Kidney capillary endothelial cell (primary cell): ENCODE data around the gene ARHGAP10.
A peak's percentile ranks its signal among the peaks of the same experiment; 100 is the strongest.
"Not testable (repeated sequence)": the region's sequence is repeated elsewhere in the genome, so short reads cannot be mapped to it uniquely, and the experiment has no call there.

Experiments
- DNase-seq: peaks from one replicate; pipeline ENCODE4 v3.0.0-alpha.2; 2018; ENCODE audit warnings: low spot score

The ARHGAP10 gene

DNA sequence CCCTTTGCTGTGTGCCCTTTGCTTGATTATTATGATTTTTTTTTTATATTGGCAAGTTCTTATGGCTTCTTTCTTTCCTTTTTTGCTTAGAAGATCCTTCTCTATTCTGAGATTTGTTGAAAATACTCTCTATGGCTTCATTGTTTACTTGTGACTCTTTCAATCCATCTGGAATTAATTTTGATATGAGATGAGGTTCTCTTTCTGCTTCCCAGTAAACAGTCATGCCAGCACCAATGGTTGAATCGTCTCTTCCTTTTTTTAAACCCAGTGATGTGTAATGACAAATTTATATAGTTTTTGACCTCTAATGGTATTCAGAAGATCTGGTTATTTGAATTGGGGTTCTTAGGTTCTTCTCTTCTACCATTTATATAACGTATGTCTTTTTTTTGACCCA is 121.8 kb downstream of the ARHGAP10 start:
- DNase-seq: no peak

DNA sequence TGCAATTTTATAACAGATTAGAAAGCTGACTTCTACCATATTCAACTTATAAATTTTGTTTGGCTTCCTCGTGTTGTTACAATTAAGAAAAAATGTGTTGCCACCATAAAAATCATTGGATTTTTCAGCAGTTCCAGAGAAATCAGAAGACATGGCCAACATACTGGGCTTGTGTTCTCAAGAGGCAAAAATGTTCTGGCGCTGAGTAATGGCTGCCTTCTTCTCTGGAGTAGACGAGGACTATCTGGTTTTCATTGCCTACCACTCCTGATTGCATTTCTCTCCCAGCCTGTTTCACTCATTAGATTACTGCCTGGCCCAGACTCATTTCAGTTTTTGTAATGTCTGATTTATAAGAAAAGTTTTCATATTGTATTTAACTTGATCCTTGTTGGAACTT is 122.3 kb downstream of the ARHGAP10 start:
- no peak for DNase-seq

GRCh38 chr4:147855571-147856009 is 123.7 kb downstream of the ARHGAP10 start:
- DNase-seq: no peak

DNA sequence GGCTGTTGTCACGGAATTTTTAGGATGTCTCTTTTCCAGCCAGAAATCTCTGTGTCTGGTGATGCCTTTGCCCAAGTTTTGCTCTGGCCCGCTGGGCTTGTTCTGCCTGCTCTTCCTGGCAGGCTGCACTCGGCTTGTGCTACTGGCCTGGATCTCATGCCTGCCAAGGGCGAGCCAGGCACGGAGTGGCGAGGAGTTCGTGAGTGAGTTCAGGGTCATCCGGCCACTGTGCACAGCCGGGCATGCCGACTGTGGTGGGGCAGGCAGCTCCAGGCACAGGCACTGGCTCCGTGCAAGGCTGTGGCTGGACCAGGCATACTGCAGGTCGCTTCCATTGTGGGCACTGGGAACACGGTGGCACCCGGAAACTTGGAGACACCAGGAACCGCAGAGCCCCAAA is 129.1 kb downstream of the ARHGAP10 start:
- no peak for DNase-seq

- DNase-seq: no peak
Observed at GRCh38 chr4:147862043-147862692, 130.3 kb downstream of the ARHGAP10 start.

GRCh38 chr4:147863111-147863747 is 131.3 kb downstream of the ARHGAP10 start:
- DNase-seq: peak; percentile 26

DNA sequence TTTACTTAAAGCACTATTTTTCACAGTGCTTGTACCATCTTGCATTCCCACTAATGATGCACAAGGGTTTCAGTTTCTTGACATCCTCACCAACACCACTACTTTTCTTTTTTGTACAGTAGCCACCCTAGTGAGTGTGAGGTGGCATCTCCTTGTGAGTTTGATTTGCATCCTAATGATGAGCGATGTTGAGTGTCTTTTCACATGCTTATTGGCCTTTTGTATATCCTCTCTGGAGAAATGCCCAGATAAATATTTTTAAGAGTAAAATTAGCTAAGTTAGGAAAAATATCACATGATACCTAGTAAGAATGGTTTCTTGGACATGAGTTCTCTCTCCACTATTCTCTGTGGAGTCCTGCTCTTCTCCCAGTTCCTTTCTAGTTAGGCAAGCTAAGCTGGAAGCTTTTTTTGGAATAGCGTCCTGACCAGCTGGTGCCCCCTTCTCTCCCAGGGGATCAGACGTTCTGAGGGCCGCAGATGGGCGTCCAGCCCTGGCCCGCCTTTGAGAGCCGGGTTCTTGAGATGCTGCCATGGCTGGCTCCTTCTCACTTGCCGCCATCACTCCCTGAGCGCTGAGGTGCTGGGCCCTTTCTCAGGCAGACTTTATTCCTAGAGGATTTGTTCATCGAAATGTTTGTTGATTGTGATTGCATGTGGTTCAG is 132.1 kb downstream of the ARHGAP10 start:
- no peak for DNase-seq

GRCh38 chr4:147864607-147865006 is 132.7 kb downstream of the ARHGAP10 start:
- no peak for DNase-seq

DNA sequence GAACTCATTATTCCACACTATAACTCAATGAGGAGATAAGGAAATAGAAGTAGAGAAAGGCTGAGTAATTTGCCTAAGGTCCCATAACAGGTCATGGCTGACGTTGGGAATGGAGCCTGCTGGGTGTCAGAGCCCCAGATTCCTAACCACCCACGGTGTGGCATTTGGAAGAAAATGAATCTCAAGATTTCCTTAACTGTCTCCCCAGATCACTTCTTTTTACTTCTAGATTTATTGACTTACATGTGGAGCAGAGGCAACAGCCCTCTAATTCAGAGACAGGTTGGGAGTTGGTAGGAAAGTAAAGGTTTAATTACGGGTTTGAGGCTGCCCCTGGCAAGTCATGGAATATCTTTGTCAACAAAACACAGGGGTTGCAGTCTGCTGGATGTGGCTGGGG is 134.0 kb downstream of the ARHGAP10 start:
- DNase-seq: no peak

GRCh38 chr4:147866532-147867271 is 134.8 kb downstream of the ARHGAP10 start:
- DNase-seq: peak; percentile 93

DNA sequence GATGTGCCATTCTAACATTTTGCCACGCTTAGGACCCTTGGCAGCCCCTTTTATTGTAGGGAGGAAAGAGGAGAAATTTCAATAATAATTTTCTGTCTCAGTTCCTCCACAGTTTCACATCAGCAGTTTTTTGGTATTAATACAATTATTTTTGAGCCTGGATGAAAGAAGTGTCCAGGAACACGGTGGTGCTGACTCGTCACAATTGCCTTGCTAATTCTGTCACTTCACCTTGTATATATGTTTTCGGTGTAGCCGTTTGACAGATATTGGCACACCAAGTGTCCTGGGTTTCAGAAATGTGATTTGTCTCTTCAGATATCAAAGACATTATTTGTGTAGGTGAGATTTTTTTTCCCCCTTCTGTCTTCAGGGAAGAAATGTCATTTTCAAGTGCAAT is 142.2 kb downstream of the ARHGAP10 start:
- no peak for DNase-seq

- no peak for DNase-seq
Observed at GRCh38 chr4:147877308-147877771, 145.5 kb downstream of the ARHGAP10 start.

DNA sequence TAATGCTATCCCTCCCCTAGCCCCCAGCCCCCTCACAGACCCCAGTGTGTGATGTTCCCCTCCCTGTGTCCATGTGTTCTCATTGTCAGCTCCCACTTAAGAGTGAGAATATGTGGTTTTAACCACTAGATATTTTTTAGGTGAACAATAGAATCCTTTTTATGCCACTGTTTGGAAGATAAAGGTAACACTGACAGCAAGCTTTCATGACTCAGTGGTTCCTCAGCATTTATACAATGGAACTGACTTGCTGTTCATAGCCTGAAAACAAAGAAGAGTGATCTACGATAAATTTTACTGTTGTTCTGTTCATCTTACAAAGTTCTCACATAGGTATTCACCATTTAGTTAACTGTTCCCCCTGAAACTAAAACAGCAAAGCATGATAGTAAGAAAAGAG is 147.8 kb downstream of the ARHGAP10 start:
- DNase-seq: no peak

- no peak for DNase-seq
Observed at GRCh38 chr4:147880511-147880910, 148.6 kb downstream of the ARHGAP10 start.

- DNase-seq: no peak
Observed at GRCh38 chr4:147884536-147884935, 152.6 kb downstream of the ARHGAP10 start.

DNA sequence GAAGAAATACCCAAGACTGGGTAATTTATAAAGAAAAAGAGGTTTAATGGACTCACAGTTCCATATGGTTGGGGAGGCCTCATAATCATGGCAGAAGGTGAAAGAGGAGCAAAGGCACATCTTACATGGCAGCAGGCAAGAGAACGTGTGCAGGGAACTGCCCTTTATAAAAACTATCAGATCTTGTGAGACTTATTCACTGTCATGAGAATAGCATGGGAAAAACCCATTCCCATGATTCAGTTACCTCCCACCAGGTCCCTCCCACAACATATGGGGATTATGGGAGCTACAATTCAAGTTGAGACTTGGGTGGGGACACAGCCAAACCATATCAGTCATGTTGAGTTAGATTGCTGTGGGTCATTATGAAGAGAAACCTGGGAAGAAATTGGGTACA is 153.3 kb downstream of the ARHGAP10 start:
- not testable (repeated sequence) for DNase-seq

- no peak for DNase-seq
Observed at GRCh38 chr4:147891476-147892115, 159.7 kb downstream of the ARHGAP10 start.

DNA sequence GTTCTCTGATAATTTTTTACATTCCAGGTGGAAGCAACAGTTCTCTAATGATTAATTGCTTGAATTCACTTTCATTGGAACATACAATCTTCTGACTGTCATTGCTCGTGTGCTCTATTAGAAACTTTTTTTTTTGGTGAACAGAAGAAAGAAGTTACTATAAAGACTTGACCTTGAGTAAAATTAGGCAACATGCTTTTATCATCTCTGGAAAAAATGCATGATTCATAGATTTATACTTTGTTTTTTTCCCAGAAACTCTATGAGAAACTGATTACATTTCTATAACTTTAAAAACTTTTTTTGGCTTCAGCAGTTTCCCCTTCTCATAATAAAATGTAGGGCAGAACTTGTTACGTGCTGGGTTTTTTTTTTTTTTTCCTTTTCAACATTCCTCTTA is 167.6 kb downstream of the ARHGAP10 start:
- DNase-seq: no peak

DNA sequence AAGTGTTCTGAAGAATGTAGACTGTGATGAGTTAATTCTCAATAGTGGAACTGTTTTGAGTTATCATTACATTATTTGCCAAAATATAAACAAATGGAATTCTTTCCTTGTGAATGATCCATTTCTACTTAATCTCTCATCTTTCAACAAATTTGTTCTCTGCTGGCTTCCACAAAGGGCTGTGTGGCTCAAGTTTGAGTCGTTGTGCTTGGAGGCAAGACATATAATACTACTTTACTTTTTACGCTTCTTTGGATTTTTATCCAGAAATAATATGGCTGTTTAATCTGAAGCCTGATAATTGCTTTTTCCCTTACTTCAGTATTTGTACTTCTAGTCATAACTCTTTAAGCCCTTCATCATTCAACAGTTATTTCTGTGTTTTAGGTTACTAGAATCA is 169.5 kb downstream of the ARHGAP10 start:
- DNase-seq: no peak

- DNase-seq: no peak
Observed at GRCh38 chr4:147901916-147902315, 170.0 kb downstream of the ARHGAP10 start.

DNA sequence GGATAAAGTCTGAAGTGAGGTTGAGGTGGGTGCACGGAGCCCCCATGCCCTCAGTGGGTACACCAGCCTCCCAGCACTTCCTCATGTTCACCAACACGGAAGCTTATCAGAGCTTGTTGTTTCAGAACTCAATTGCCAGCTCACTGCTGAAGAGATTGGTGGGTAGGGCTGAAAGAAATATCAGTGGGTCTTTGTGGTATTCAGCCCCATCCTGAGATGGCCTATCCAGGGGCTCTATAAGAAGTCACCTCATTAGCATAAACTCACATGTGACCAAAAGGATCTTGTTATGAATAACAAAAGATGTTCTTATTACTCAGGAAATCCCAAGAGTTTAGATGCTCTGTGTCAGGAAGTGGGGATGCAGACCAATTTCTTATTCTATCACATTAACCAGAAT is 177.3 kb downstream of the ARHGAP10 start:
- DNase-seq: no peak

- DNase-seq: no peak
Observed at GRCh38 chr4:147910315-147910714, 178.4 kb downstream of the ARHGAP10 start.
